NAMALWA (cell line): ENCODE data around the gene FERMT1.
A peak's percentile ranks its signal among the peaks of the same experiment; 100 is the strongest.
"Not testable (repeated sequence)": the region's sequence is repeated elsewhere in the genome, so short reads cannot be mapped to it uniquely, and the experiment has no call there.

Source experiments
- DNase-seq: peaks from one replicate; pipeline ENCODE4 v3.0.0-alpha.2; 2015; ENCODE audit warnings: low spot score

The FERMT1 gene

DNA sequence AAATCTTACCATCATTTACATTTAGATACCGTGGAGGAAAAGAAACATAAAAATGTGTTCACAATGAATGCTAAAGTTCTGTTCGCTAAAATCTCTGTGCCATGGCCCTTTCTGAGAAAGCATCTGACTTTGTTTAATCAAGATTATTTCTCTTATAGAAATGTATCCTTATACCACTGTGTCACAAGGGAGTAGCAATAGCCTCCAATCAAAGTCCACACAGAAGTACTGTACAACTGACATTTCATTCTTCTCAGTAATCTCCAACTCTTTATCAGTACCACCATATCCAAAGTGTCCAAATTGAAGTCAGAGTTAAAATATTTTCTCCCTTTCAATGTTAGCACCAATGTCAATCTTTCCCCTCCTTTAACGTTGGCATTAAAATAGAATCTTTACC is 6.1 kb downstream of the FERMT1 start:
- no peak for DNase-seq

DNA sequence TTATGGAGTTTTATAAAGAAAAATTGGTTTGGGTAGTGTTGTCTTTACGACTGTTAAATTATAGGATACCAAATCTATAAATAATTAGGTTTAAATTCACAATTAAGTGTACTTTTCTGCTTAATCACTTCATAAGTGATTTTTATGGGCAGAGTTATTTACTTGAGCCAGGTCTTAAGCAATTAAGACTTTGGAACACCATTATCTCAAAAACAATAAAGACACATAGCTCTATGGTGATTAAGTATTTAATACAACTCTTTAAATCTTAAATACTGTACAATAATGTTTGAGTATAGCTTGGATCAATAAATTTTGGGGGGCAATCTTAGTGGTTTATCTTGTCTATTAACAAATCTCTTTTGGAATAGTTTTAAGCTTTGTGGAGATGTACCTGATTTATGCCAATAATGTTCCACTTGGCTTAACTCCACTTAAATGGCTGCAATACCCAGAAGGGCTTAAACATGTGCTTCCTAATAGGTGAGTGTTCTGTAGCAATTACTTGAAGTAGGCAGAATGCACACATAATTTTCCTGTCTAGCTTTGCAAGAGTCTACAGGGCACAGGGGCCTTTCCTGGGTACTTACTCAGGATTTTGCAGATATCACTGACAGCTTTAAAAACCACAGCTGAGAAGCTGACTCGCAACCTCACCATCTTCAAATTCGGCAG is 7.5 kb downstream of the FERMT1 start:
- DNase-seq = no peak

DNA sequence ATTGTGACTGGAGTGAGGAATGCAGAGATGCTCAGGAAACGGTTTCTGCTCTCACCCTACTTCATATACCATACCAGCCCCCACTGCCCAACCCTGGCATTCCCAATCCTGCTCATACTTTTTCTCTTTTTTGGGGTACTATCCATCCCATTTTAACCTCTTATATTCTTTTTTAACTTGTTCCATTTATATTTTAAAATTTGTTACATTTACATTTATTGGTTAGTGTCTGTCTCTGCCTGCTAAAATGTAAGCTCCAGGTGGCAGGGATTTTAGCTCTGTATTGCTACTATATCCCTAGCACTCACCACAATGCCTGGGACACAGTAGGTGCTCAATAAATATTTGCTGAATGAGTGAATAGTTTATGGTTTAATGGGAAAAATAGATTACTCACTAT is 8.1 kb downstream of the FERMT1 start:
- no peak for DNase-seq

DNA sequence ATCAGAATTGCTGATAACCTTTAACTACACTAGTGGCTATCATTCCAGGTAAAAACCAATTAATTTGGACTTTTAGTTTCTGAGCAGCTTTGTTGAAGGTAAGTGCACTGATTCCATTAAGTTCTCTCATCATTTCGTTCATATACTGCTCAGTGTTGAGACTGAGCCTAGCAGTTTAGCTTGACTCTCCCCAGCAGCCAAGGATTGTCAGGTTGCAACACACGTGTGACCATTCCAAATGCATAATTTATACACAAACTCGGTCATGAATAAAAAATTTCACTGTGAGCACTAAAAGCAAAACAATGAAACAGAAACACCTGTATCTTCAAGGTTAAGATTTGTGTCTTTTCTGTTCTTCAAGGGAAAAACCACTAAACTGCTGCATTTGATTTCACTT is 8.9 kb downstream of the FERMT1 start:
- DNase-seq = no peak

DNA sequence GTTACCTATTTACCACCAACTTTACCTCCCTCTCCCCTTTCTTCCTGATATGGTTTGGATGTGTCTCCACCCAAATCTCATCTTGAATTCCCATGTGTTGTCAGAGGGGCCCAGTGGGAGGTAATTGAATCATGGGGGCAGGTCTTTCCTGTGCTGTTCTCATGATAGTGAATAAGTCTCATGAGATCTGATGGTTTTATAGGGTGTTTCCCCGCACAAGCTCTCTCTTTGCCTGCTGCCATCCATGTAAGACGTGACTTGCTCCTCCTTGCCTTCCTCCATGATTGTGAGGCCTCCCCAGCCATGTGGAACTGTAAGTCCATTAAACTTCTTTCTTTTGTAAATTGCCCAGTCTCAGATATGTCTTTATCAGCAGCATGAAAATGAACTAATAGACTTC is 9.9 kb downstream of the FERMT1 start:
- not testable (repeated sequence) for DNase-seq

DNA sequence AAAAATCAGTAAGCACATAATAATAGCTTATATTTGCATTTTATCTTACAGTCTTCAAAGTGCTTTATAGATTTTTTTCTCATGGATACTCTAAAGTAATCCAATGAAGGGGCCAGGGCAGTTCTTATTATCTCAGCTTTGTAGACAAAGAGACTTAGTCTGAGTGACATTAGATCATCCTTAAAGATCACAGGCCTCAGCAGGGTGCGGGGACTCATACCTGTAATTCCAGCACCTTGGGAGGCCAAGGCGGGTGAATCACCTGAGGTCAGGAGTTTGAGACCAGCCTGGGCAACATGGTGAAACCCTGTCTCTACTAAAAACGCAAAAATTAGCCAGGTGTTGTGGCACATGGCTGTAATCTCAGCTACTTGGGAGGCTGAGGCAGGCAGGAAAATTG is 14.5 kb downstream of the FERMT1 start:
- no peak for DNase-seq

DNA sequence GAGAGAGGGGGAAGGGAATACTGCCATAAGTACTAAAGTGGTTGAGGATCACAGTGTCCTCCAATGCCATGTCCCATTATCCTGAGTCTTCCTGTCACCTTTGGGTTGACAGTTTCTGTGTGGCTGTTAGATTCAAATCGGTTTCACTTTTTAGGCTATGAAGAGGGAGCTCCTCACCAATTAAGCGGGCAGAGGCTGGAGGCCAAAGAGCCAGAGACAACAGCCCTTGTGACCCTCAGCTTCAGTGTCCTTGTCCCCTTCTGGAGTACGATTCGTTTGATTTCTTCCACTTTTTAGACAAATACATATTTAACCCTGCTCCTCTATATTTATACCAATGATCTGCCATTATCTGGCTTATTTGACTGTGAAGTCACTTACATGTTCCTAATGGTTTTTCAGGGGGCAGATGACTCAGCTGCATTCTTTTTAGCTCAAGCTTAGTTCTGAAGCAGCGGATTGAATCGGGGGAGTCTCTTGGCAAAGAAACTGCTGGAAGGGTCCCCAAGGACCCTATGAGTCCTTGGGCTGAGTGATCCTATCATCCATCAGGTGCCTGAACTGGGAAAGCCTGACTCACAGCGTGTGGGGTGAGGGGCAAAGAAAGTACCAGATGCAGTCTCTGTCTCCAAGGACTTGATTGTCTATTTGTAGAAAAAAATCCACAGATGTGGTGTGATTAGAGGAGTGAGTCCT is 18.2 kb downstream of the FERMT1 start:
- no peak for DNase-seq

DNA sequence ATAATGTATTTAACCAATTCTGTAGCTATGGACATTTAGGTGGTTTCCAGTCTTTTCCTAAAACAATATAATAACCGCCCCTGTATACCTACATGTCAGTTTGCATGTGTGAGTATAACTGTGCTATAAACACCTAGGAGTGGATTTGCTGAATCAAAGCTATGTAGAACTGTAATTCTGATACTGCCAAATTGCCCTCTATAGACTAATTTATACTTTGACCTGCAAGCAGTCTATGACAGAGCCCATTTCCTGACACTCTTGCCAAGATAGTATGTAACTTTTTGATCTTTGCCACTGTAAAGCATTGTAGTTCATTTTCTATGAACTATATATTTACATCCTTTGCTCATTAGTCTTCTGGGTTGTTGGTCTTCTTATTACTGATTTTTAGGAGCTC is 19.5 kb downstream of the FERMT1 start:
- DNase-seq = no peak

DNA sequence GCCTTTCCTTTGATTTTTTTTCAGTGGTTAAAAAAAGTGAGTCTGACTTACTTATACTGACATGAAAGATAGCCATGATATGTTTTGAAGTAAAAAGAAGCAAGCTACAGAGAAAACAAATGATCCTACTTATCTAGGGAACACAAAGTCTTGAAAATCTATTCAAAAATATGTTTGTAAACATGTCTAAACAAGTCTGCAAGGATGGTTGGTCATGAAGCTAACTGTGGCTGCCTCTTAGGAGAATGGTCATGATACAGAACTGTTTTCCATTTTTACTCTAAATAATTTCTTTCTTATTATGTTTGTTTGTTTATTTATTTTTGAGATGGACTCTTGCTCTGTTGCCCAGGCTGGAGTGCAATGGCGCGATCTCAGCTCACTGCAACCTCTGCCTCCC is 21.5 kb downstream of the FERMT1 start:
- DNase-seq = no peak

DNA sequence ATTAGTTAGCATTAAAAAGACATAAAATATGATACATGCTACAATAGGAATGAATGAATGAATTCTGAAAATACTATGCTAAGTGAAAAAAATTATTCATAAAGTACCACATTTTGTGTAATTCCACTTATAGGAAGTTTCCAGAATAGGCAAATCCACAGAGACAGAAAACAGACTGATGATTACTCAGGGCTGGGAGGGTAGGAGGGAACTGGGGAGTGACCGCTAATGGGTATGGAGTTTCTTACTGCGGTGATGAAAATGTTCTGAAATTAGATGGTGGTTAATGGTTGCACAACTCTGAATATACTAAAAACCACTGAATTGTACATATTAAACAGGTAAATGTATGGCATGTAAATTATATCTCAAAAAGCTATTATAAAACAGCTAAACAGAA is 22.6 kb downstream of the FERMT1 start:
- DNase-seq = no peak

DNA sequence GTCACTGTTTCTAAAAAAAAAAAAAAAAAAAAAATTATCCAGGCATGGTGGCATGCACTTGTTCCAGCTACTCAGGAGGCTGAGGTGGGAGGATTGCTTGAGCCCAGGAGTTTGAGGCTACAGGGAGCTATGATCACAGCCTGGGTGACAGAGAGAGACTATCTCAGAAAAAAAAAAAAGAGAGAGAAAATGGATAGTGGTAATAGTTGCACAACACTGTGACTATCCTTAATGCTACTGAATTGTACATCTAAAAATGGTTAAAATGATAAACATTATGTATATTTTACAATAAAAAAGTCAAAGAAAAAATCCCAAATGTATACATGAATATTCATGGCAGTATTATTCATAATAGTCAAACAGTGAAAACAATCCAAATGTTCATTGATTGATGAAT is 23.0 kb downstream of the FERMT1 start:
- no peak for DNase-seq

DNA sequence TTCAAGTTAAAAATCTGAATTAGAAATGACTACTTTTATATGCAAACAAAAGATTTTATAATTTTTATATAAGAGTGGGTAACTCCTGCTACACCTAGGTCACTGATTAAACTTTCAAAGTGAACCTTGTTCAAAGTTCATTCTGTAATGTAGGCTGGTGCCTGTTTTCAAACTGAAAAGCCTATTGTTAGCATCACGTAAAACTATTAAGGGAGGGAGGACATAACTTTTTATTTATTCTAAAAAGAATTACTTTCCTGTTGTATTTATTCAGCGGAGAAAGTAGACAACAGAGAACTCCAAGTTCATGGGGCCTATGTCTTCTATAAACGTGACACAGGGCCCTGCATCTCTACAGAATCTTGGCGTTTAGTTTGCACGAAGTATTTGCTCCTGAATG is 27.4 kb downstream of the FERMT1 start:
- DNase-seq = no peak

DNA sequence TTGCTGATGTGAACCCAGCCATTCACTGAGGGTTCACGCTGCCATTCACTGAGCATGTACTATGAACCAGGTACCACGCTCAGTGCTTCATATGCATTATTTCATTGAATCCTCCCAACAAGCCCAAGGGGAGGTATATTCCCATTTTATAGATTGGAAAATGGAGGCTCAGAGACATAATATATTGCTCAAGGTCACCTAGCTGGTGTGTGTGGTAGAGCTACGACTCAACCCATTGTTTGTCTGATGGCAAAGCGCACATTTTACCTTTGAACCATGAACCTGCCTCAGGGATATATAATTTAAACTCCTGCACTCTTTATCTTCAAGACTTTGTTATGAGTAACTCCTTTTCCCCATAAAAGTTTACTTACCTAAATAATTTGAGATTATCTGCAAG is 28.3 kb downstream of the FERMT1 start:
- no peak for DNase-seq

DNA sequence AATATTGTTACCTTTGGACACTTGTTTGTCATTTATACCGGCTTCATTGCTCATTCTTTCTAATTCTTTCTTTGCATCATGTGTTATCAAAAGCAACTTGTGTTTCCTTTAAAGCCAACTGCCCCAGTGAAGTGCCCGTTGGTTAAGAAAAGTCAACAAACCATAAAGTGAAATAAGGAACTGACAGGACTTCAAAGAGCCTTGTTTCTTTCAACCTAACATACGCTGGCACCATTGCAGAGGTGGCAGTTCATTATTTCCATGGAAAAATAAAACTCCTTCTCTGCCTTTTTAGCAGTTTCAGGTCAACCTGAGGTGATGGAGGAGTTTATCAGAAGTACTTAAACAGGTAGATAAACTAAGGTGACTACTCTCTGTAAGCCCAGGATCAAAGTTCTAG is 28.8 kb downstream of the FERMT1 start:
- no peak for DNase-seq

DNA sequence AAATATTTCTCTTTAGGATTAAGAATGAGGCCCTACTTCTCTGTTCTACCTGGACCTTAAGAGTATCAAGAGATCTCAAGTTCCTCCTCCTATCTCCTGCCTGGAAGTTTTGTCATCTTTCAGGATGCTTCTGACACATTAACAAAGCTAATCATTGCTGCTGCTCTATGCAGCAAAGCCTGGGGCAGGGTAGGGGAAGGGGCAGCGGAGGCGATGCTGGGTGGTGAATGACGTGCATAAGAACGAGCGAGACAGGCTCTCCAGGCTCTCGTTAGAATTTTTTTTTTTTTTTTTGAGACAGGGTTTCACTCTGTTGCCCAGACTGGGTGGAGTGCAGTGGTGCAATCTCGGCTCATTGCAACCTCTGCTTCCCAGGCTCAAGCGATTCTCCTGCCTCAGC is 31.2 kb downstream of the FERMT1 start:
- DNase-seq = no peak

DNA sequence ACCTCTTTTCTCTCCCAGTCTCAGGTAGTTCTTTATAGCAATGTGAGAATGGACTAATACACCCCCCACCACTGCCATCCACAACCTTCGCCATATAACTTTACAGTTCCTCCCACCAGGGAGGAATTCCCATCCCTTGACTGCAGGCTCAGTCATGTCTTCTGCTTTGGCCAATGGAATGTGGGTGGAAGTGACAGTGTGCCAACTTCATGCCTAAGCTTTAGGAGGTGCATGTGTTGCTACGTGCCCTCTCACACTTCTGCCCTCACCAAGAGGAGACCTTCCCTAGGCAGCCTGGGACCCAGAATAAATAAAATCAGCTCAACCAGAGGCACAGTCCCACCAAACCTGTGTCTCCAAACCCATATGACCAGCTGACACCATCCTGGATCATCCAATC is 36.0 kb downstream of the FERMT1 start:
- DNase-seq = no peak

DNA sequence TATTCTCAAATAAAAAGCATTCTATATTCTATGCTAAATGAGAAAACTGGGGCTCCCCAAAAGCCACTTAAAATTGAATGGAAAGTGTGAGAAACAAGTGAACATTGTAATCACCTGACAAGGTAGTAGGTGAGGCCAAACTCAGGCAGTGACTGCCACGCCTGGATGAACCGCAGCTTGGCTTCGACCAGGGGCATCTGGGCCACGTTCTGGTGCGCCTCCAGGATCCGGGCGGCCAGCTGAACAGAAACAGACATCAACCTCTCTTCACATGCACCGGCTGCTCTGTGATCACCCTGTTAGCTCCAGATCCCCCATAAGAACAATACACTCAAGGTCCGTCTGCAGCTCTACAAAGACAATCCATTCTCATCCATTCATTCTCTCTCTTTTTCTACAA is 38.9 kb downstream of the FERMT1 start:
- DNase-seq = no peak

DNA sequence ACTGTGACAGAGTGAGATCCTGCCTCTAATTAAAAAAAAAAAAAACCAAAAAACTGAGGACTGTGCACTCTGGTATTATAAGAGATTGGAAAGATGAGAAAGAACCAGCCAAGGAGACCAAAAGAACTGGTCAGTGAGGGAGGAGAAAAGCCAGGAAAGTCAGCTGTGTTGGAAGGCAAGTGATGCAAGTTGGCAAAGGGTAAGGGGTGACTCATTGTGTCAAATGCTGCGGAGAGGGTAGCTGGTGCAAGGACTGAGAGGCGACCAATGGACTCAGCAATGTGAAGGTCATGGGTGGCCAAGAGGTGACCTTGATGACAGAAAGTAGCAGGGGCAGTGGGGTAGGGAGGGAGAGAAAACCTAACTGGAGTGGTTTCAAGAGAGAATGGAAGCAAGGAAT is 41.6 kb downstream of the FERMT1 start:
- no peak for DNase-seq

DNA sequence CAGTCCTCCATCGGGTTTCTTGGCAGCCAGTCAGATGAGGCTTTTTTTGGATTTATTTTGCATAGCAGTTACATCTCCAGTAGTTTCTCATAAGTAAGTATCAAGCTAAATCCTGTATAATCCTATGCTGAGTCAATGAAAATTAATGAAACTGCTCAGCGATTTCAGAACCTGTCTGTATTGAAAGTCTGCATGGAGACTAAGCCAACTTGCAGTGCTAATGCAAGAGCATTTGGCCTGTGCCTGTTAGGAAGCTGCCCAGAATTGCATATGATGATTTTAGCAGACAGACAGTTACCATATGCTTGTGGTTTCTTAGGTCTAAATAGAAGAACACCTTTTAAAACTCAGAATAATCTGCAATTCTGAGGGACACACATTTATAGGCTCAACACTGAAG is 43.8 kb downstream of the FERMT1 start:
- DNase-seq = no peak

DNA sequence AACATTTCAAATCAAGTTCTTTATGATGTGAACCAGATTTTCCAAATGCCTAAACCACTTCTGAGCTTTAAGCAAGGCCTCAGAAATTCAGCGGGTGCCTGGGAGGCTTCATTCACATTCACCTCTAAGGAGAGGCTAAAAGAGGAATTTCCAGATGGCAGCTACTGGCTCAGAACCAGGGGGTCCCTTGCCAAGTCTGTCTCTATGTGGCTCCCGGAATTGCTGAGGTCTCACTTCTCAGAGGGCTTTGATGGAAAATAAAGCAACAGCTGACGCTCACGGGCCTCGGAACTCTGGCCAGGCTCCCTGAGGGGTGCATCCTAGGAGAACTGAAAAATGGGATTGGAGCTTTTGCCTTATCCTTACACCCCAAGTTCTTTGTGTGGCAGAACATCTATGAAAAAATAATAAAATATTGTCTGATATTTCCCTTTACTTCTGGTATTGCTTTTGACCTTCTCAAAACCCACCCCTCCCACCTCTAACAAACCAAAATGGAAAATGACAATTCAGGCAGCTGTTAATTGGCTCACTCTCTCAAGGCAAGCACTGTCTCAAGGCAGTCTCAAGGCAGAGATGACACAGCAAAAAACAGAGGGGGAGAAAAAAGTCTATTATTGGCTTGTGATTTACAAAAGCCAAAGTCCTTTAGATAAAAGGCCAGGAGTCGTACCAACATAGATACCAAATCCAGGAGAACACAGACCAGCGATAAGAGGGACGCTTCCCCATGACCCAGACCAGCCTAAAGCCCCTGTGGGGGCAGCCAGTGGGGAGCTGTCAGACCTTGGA is 47.2 kb downstream of the FERMT1 start:
- DNase-seq = no peak

DNA sequence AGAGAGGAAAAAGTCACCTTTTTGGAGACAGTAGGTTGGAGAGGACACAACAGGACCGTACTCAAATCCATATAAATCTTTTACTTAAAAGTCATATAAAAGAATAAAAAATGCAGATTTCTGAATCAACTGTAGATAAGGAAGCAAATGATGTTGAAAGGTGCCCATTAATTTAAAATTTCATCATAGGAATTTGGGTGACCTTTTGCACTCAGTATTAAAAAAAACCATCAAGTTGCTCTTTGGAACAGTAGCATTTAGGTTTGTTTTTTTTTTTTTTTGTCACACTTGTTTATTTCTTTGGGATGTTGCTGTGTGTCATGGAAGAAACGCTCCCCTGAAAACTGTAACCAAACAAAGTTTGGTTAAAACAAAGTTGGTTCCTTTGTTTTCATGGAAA is 48.0 kb downstream of the FERMT1 start:
- no peak for DNase-seq

DNA sequence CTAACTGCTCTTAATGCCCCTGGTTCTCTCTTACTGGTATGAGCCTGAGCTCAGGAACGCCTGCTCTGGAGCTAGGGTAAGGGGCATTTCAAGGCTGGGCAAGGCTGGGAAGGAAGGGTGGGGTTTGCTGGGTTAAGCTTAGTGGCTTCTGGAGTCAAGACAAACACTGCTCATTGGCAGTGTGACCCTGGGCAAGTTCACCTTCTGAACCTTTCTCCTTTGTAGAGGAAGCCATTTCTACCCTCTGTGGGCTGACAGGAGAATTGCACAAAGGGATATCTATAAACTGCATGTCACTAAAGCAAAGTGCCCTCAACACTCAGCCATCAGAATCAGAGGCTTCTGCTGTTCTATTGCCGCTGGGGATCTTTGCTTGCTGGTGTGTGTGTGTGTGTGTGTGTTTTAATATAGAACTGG is 48.7 kb downstream of the FERMT1 start:
- peak; percentile 63 for DNase-seq
